CD1c-positive myeloid dendritic cell (primary cell): ENCODE data around the gene MYO15B.
"Not testable (repeated sequence)": the region's sequence is repeated elsewhere in the genome, so short reads cannot be mapped to it uniquely, and the experiment has no call there.

Source experiments
- DNase-seq: peaks from one replicate; pipeline ENCODE4 v3.0.0-alpha.2; 2016; ENCODE audit errors: extremely low spot score

MYO15B gene

GRCh38 chr17:75624714-75625345 is 37.2 kb downstream of the MYO15B start:
- DNase-seq: no peak

- DNase-seq: no peak
These were observed 38.4 kb downstream of the MYO15B start for GRCh38 chr17:75625813-75626486.

- DNase-seq: no peak
These were observed 39.0 kb downstream of the MYO15B start for GRCh38 chr17:75626496-75627038.

- no peak for DNase-seq
These were observed 39.5 kb downstream of the MYO15B start for GRCh38 chr17:75627094-75627493.

GRCh38 chr17:75628425-75628824 is 40.8 kb downstream of the MYO15B start:
- DNase-seq: no peak

GRCh38 chr17:75629157-75629556 is 41.6 kb downstream of the MYO15B start:
- DNase-seq: no peak

DNA sequence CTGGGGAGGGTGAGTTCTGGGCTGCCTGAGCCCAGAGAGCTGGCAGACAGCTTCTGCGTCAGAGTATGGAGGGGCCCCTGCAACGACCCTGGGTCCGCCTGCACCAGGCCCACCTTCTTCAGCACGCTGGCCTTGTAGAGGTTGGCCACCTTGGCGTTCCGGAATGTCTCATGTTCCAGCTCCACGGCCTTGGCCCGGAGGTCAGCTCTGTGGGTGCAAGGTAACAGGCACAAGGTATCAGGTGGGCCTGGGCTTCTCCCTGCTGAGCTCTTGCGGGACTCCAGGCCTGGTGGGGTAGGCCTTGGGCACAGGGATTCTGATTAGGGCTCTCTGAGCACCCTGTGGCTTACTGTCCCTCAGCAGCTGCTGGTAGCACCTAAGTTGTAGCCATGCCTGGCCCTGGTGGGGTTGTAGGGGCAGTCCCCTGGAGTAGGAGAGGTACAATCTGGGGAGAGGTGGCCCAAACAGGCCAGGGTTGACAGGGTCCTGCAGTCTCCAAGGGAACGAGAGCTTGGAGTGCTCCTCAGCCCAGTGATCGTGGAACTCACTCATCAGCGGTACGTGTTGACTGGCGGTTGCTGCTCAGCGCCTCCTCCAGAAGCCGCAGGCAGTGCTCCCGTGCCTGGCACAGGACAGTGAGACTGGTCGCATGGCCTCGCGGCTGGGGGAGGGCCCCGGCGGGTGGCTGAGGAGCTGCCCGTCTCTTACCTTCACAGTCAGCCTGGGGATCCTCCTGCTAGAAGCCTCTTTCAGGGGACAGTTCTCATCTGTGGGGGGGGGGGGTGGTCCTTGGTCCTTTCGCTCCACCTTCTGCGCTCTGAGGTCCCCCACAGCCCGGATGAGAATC is 42.7 kb downstream of the MYO15B start:
- DNase-seq: no peak

GRCh38 chr17:75631353-75631752 is 43.8 kb downstream of the MYO15B start:
- DNase-seq: no peak

GRCh38 chr17:75632428-75632827 is 44.8 kb downstream of the MYO15B start:
- no peak for DNase-seq

DNA sequence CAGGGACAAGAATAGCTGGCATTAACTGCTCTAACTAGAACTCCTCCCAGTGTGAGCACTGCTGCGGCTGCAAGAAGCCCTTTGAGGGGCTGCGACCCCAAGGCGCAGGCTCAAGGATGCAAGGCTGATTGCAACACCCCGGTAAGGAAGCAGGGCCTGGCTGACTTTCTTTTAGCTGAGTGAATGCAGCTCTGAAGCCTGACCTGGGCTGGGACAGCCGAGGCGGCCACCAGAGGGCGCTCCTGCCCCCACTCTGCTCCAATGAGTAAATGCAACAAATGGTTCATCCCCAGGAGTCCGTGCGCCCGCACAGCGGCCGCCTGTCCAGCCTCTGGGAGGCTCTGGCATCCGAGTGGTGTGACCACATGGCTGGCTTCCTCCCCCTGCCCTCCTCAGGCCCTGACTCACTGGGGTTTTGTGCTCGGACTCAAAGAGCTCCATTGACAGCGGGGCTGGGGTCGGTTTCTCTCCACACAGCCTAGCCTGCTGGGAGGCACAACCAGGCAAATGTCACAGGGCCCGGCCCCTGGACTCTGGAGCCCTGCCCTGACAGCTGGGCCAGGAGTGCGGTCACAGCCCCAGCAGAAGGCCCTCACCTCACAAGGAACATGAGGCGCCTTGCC is 45.4 kb downstream of the MYO15B start, which contains the start of gene SMIM5:
TSS of gene SMIM5 (plus strand) at position 572 of the 623 bp plus-strand sequence. CDS start 6,768 bp downstream, outside the sequence.
- DNase-seq: peak; percentile 80

DNA sequence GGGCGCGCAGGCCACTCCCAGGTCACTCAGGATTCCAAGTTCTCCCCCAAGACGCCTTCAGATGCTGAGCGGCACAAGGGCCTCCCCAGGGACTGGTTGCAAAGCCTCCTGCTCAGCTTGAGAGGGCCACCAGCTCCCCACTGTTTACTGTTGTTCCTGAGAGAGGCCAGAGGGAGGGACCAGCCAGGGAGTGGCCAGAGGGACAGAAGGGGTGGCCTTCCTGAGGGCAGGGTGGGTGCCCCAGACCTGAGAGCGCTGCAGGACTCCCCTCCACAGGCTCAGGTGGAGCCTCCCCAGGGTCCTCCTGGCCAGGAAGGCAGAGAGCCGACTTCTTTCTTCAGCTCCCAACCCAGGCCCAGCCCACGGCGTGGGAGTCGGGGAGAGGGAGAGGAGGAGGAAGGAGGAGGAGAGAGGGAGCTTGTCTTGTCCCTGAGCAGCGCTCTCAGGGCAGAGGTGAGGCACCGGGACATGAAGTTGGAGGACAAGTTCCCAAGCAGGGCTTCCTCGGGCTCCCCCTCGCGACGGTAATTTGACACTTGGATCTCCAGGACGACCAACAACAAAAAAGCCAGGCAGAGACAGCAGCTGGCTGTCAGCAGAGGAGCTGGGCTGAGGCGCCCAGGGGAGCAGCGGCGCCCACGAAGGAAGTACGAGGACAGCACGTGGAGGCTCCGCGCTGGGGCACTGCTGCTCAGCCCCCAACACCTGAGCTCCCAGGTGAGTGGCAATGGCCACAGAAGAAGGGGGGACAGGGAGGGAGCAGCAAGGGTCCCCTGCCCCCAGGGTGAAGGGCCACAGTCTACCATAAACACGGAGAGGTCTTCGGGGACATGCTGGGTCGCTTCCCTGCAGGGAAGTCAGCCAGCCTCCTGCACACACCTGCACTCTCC is 46.1 kb downstream of the MYO15B start:
- peak; percentile 69 for DNase-seq

- DNase-seq: no peak
These were observed 46.8 kb downstream of the MYO15B start for GRCh38 chr17:75634376-75634740.

GRCh38 chr17:75634754-75635609 is 47.4 kb downstream of the MYO15B start:
- no peak for DNase-seq

DNA sequence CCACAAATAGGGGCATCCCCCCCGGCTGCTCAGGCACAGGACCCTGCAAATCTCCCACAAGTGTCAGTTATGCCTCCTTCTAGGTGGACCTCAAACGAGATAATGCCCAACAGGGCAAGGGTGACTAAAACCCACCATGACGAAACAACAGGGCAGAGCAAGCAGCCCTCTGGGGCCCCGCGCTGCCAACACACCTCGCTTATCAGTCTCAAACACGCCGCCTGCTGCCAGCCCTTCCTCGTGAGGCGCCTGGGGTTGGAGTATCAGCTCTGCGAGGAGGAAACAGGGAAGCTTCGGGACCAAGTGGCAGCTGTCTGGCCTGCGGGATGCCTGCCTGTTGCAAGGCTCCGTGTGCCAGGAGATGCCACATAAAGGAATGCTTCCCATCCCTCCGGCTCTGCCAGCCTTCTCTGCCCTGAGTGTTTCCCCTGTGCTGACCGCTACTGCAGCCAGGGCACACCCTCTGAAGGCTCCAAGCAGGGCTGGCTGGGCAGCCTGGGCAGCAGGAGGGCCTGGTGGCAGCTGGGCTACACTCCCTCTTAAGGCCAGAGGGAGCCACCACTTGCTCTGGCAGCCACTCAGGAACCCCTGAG is 48.1 kb downstream of the MYO15B start:
- DNase-seq: no peak

DNA sequence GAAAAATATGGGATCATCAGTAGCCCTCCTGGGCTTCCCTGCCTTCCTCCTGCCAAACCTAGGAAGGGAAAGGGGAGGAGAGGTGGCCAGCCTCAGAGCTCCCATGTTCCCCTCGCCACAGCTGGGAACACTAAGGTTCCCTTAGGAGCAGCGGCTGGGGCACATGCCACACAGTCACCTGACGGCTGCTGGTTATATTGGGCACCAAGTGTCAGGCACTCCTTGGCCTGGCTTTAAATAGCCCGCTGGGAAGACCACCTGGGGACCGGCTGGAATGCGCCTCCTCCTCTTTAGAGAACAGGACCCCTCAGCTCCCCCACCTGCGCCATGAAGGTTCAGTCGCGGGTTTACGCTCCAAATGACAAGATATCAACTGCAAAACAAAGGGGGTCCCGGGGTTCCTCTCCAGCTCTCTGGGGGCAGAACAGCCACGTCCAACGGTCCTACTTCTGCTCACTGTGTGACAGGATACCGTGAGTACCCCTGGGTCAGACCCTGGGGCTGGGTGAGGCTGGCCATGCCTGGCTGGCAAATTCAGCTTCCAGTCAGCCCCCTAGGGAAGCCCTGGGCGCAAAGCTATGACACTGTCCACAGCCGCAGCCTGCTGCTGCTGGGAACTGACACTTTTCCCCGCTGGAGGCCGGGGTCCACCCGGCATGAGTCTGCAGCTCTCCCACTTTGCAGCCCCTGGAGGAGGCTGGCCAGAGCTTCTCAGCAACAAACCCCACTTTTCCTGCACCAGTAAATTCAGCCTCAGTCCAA is 49.0 kb downstream of the MYO15B start:
- no peak for DNase-seq

GRCh38 chr17:75637143-75637538 is 49.5 kb downstream of the MYO15B start:
- no peak for DNase-seq

- DNase-seq: no peak
These were observed 50.0 kb downstream of the MYO15B start for GRCh38 chr17:75637551-75637950.

GRCh38 chr17:75638039-75638438 is 50.4 kb downstream of the MYO15B start:
- DNase-seq: not testable (repeated sequence)

GRCh38 chr17:75638893-75639292 is 51.3 kb downstream of the MYO15B start:
- DNase-seq: no peak
